WTC11 (cell line): ENCODE results near the gene ZNF276.

Source experiments
- ATF3 ChIP-seq: sonication (generic); formaldehyde crosslinking; conservative IDR thresholded peaks from 2 replicates; pipeline ENCODE4 v1.8.1; 2022; ENCODE audit warnings: mild to moderate bottlenecking, missing genetic modification reagents
- CTCF ChIP-seq: fragments of 200-600 bp; IDR thresholded peaks from 2 replicates; pipeline ENCODE4 v1.8.0; 2022; ENCODE audit warnings: antibody characterized with exemption
- E2F5 ChIP-seq: sonication (generic); formaldehyde crosslinking; IDR thresholded peaks from 2 replicates; pipeline ENCODE4 v1.8.1; 2022; ENCODE audit warnings: mild to moderate bottlenecking, moderate library complexity, missing genetic modification reagents
- HMGXB4 ChIP-seq: sonication (generic); formaldehyde crosslinking; IDR thresholded peaks from 2 replicates; pipeline ENCODE4 v1.8.1; 2023; ENCODE audit warnings: mild to moderate bottlenecking, moderate library complexity, missing genetic modification reagents
- MLX ChIP-seq: sonication (generic); formaldehyde crosslinking; IDR thresholded peaks from 2 replicates; pipeline ENCODE4 v1.8.1; 2023; ENCODE audit warnings: mild to moderate bottlenecking, missing genetic modification reagents, moderate library complexity
- PRDM15 ChIP-seq: sonication (generic); formaldehyde crosslinking; IDR thresholded peaks from 2 replicates; pipeline ENCODE4 v1.8.0; 2022; ENCODE audit warnings: missing genetic modification reagents
- ZBTB43 ChIP-seq: sonication (generic); formaldehyde crosslinking; IDR thresholded peaks from 2 replicates; pipeline ENCODE4 v1.8.1; 2023; ENCODE audit warnings: mild to moderate bottlenecking, missing genetic modification reagents
- ZNF121 ChIP-seq: sonication (generic); formaldehyde crosslinking; IDR thresholded peaks from 2 replicates; pipeline ENCODE4 v1.8.0; 2023; ENCODE audit warnings: missing genetic modification reagents
- ZNF317 ChIP-seq: sonication (generic); formaldehyde crosslinking; IDR thresholded peaks from 2 replicates; pipeline ENCODE4 v1.8.1; 2023; ENCODE audit warnings: low read depth, mild to moderate bottlenecking, moderate library complexity, missing genetic modification reagents, borderline replicate concordance

GRCh38 chr16:89737341-89738071 is 16.2 kb downstream of the ZNF276 start:
- TF ChIP-seq CTCF, result no peak
- no peak for TF ChIP-seq ZNF121 (CRISPR knock-in tag)
- TF ChIP-seq ZBTB43, result no peak
- no peak for TF ChIP-seq MLX (CRISPR knock-in tag)
- no peak for TF ChIP-seq ZNF317 (CRISPR knock-in tag)
- TF ChIP-seq HMGXB4, result no peak
- no peak for TF ChIP-seq ATF3
- no peak for TF ChIP-seq E2F5 (CRISPR knock-in tag)
- TF ChIP-seq PRDM15 (CRISPR knock-in tag), result no peak
